Measurements from ENCODE around the gene PGP.
A peak's percentile ranks its signal among the peaks of the same experiment; 100 is the strongest.
"Not testable (repeated sequence)": the region's sequence is repeated elsewhere in the genome, so short reads cannot be mapped to it uniquely, and the experiment has no call there.

Gene PGP

GRCh38 chr16:2204416-2205103, 10.1 kb downstream of the PGP start:
- no peak for TF ChIP-seq CTCF (IDR thresholded peaks at IDR 0.05; ENCODE audit: borderline replicate concordance, insufficient read depth, low read depth, low read length)
- peak overlapping the region; percentile 100 for H3K4me3 ChIP-seq (ENCODE audit: low read depth, low read length)

- not testable (repeated sequence) for H3K4me3 ChIP-seq (ENCODE audit: low read depth, low read length)
Measured at GRCh38 chr16:2203119-2203688, 11.4 kb downstream of the PGP start.

GRCh38 chr16:2200313-2200712, 14.3 kb downstream of the PGP start:
- H3K4me3 ChIP-seq (ENCODE audit: low read depth, low read length): no peak overlapping the region
- TF ChIP-seq CTCF (IDR thresholded peaks at IDR 0.05; ENCODE audit: borderline replicate concordance, insufficient read depth, low read depth, low read length): no peak

- H3K4me3 ChIP-seq (ENCODE audit: low read depth, low read length): no peak overlapping the region
- no peak for TF ChIP-seq CTCF (IDR thresholded peaks at IDR 0.05; ENCODE audit: borderline replicate concordance, insufficient read depth, low read depth, low read length)
Measured at GRCh38 chr16:2199621-2200139, 15.0 kb downstream of the PGP start.

- TF ChIP-seq CTCF (IDR thresholded peaks at IDR 0.05; ENCODE audit: borderline replicate concordance, insufficient read depth, low read depth, low read length): no peak
- no peak overlapping the region for H3K4me3 ChIP-seq (ENCODE audit: low read depth, low read length)
Measured at GRCh38 chr16:2199095-2199494, 15.5 kb downstream of the PGP start.

GRCh38 chr16:2198283-2198682, 16.4 kb downstream of the PGP start:
- no peak overlapping the region for H3K4me3 ChIP-seq (ENCODE audit: low read depth, low read length)

GRCh38 chr16:2197765-2198164, 16.9 kb downstream of the PGP start:
- no peak for TF ChIP-seq CTCF (IDR thresholded peaks at IDR 0.05; ENCODE audit: borderline replicate concordance, insufficient read depth, low read depth, low read length)
- H3K4me3 ChIP-seq (ENCODE audit: low read depth, low read length): no peak overlapping the region

More at GRCh38 chr16:2198283-2198682, 16.4 kb downstream of the PGP start:
- TF ChIP-seq CTCF (IDR thresholded peaks at IDR 0.05; ENCODE audit: borderline replicate concordance, insufficient read depth, low read depth, low read length): no peak

Measured in GM12875 (cell line).